Fibroblast of lung (primary cell): Measurements from ENCODE around the gene CIC.

Experiments used
- EZH2 ChIP-seq: IDR thresholded peaks from 2 replicates; pipeline ENCODE4 v1.5.1; 2012; ENCODE audit warnings: low read length, control low read depth, mild to moderate bottlenecking; ENCODE audit errors: missing control alignments
- TF ChIP-seq, protein P1 (sequence below), 2 donors: IDR thresholded peaks in 1 of 2; conservative IDR thresholded peaks in 1 of 2; 1 replicate in 1 of 2; 2 replicates in 1 of 2; pipeline ENCODE4 v1.5.1; 2011 to 2012; ENCODE audit warnings: low read length in 2 of 2, control low read depth in 1 of 2, inconsistent platforms in 1 of 2, low read depth in 1 of 2, mild to moderate bottlenecking in 1 of 2

DNA sequence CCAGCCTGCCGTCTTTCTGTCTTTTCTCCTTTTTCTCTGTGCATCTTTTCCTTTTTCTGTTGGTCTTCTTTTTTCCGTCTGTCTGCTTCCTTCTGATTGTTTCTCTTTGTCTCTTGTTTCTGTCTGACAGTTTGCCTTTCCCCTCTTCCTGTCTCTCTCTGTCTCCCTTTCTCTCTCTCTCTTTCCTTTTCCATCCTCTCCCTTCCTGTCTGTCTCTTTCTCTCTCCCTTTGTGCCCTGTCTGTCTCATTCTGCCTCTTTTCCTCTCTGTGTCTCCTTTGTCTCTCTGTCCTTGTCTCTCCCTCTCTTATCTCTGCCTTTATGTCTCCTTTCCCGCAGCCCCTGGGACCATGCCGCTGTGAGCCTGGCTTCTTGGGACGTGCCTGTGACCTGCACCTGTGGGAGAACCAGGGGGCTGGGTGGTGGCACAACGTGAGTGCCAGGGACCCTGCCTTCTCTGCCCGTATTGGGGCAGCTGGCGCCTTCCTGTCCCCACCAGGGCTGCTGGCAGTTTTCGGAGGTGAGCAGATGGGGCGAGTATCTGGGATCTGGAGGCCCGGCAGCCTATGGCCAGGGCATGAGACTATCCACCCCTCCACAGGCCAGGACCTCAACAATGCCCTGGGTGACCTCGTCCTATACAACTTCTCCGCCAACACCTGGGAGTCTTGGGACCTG lies 65.8 kb downstream of the CIC start:
- TF ChIP-seq, protein P1, sequence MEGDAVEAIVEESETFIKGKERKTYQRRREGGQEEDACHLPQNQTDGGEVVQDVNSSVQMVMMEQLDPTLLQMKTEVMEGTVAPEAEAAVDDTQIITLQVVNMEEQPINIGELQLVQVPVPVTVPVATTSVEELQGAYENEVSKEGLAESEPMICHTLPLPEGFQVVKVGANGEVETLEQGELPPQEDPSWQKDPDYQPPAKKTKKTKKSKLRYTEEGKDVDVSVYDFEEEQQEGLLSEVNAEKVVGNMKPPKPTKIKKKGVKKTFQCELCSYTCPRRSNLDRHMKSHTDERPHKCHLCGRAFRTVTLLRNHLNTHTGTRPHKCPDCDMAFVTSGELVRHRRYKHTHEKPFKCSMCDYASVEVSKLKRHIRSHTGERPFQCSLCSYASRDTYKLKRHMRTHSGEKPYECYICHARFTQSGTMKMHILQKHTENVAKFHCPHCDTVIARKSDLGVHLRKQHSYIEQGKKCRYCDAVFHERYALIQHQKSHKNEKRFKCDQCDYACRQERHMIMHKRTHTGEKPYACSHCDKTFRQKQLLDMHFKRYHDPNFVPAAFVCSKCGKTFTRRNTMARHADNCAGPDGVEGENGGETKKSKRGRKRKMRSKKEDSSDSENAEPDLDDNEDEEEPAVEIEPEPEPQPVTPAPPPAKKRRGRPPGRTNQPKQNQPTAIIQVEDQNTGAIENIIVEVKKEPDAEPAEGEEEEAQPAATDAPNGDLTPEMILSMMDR (conservative IDR thresholded peaks at IDR 0.05 in 1 of 2, IDR thresholded peaks at IDR 0.05 in 1 of 2; ENCODE audit: low read depth in 1 of 2, low read length in 2 of 2): no peak
- TF ChIP-seq EZH2: no peak
